HEK293 (cell line): ENCODE results near the gene DPYD.

ENCODE experiments used
- CTCF ChIA-PET: fragments of 350-600 bp; formaldehyde crosslinking; extraction: SDS; loops from one replicate; lab custom pipeline; 2021; ENCODE audit warnings: antibody characterized with exemption; lab: Yijun Ruan, JAX
- POLR2A ChIA-PET: fragments of 300-600 bp; formaldehyde crosslinking; extraction: SDS; loops from one replicate; lab custom pipeline; 2020; ENCODE audit warnings: antibody characterized with exemption, inconsistent platforms; lab: Yijun Ruan, JAX
- H3K27ac ChIP-seq: fragments of 200-500 bp; sonication (Bioruptor generic); 2 replicates; pipeline ENCODE4 v1.5.1; 2014; ENCODE audit warnings: low read depth, low read length, control low read depth, inconsistent platforms; ENCODE audit errors: extremely low read depth
- H3K36me3 ChIP-seq, 2 experiments: fragments of 200-500 bp in 1 of 2; sonication (Bioruptor generic) in 1 of 2; 1 replicate in 1 of 2; 2 replicates in 1 of 2; pipeline ENCODE4 v1.5.1; 2014 to 2017; ENCODE audit warnings: inconsistent platforms in 2 of 2, low read length in 2 of 2; ENCODE audit not compliant: control insufficient read depth in 2 of 2, insufficient read depth in 1 of 2
- H3K4me1 ChIP-seq: fragments of 200-500 bp; sonication (Bioruptor generic); 2 replicates; pipeline ENCODE4 v1.5.1; 2014; ENCODE audit warnings: mild to moderate bottlenecking, low read length, inconsistent platforms; ENCODE audit not compliant: control insufficient read depth, insufficient read depth
- H3K4me3 ChIP-seq: 2 replicates; pipeline ENCODE4 v1.5.1; 2011; ENCODE audit warnings: low read depth, mild to moderate bottlenecking, control low read depth, low read length, moderate library complexity
- H3K9me3 ChIP-seq: fragments of 200-500 bp; sonication (Bioruptor generic); 2 replicates; pipeline ENCODE4 v1.5.1; 2014; ENCODE audit warnings: low read depth, low read length, inconsistent platforms; ENCODE audit not compliant: control insufficient read depth, insufficient read depth
- BCL11A ChIP-seq: fragments of 450-650 bp; formaldehyde crosslinking; IDR thresholded peaks from 2 replicates; pipeline ENCODE4 v1.5.1; 2016; ENCODE audit warnings: low read depth, missing biosample characterization, missing genetic modification characterization
- FEZF1 ChIP-seq: fragments of 450-650 bp; formaldehyde crosslinking; IDR thresholded peaks from 2 replicates; pipeline ENCODE4 v1.5.1; 2016; ENCODE audit warnings: missing biosample characterization, missing genetic modification characterization
- GLI2 ChIP-seq: fragments of 450-650 bp; formaldehyde crosslinking; IDR thresholded peaks from 2 replicates; pipeline ENCODE4; 2017; ENCODE audit warnings: missing biosample characterization, missing genetic modification characterization, low read depth, borderline replicate concordance
- HOXA7 ChIP-seq: sonication (generic); formaldehyde crosslinking; IDR thresholded peaks from 2 replicates; pipeline ENCODE4 v1.8.1; 2022; ENCODE audit warnings: missing genetic modification reagents, borderline replicate concordance
- IKZF3 ChIP-seq: fragments of 450-650 bp; IDR thresholded peaks from 2 replicates; pipeline ENCODE4 v1.5.0; 2018; ENCODE audit warnings: missing biosample characterization, mild to moderate bottlenecking, missing genetic modification characterization, moderate library complexity
- PATZ1 ChIP-seq: fragments of 450-650 bp; formaldehyde crosslinking; IDR thresholded peaks from 2 replicates; pipeline ENCODE4 v1.5.1; 2016; ENCODE audit warnings: missing biosample characterization, missing genetic modification characterization
- SCRT2 ChIP-seq: fragments of 450-650 bp; formaldehyde crosslinking; IDR thresholded peaks from 2 replicates; pipeline ENCODE4 v1.5.1; 2016; ENCODE audit warnings: missing biosample characterization, missing genetic modification characterization
- SETDB1 ChIP-seq: IDR thresholded peaks from one replicate; pipeline ENCODE4 v1.6.1; 2017; ENCODE audit warnings: mild to moderate bottlenecking, low read length, moderate library complexity, mixed read lengths; ENCODE audit not compliant: insufficient read length
- SP2 ChIP-seq: fragments of 450-650 bp; formaldehyde crosslinking; IDR thresholded peaks from 2 replicates; pipeline ENCODE4 v1.5.1; 2016; ENCODE audit warnings: missing biosample characterization, missing genetic modification characterization
- SP3 ChIP-seq: fragments of 450-650 bp; formaldehyde crosslinking; IDR thresholded peaks from 2 replicates; pipeline ENCODE4 v1.5.1; 2016; ENCODE audit warnings: missing biosample characterization, missing genetic modification characterization
- ZBTB20 ChIP-seq: fragments of 450-650 bp; formaldehyde crosslinking; IDR thresholded peaks from 2 replicates; pipeline ENCODE4 v1.5.1; 2016; ENCODE audit warnings: missing biosample characterization, missing genetic modification characterization
- ZFHX2 ChIP-seq: fragments of 450-650 bp; formaldehyde crosslinking; conservative IDR thresholded peaks from 2 replicates; pipeline ENCODE4 v1.5.1; 2016; ENCODE audit warnings: missing biosample characterization, missing genetic modification characterization
- ZNF112 ChIP-seq: fragments of 450-650 bp; formaldehyde crosslinking; IDR thresholded peaks from 2 replicates; pipeline ENCODE4 v1.5.0; 2017; ENCODE audit warnings: missing biosample characterization, missing genetic modification characterization
- ZNF133 ChIP-seq: fragments of 450-650 bp; formaldehyde crosslinking; IDR thresholded peaks from 2 replicates; pipeline ENCODE4 v1.5.1; 2016; ENCODE audit warnings: missing biosample characterization, missing genetic modification characterization
- ZNF175 ChIP-seq: fragments of 450-650 bp; formaldehyde crosslinking; IDR thresholded peaks from 2 replicates; pipeline ENCODE4 v1.5.1; 2016; ENCODE audit warnings: missing biosample characterization, missing genetic modification characterization
- ZNF202 ChIP-seq: fragments of 450-650 bp; formaldehyde crosslinking; IDR thresholded peaks from 2 replicates; pipeline ENCODE4 v1.5.1; 2016; ENCODE audit warnings: missing biosample characterization, missing genetic modification characterization, borderline replicate concordance
- ZNF214 ChIP-seq: fragments of 450-650 bp; formaldehyde crosslinking; IDR thresholded peaks from 2 replicates; pipeline ENCODE4 v1.5.1; 2017; ENCODE audit warnings: missing biosample characterization, mild to moderate bottlenecking, missing genetic modification characterization, borderline replicate concordance
- ZNF248 ChIP-seq: fragments of 450-650 bp; formaldehyde crosslinking; IDR thresholded peaks from 2 replicates; pipeline ENCODE4 v1.5.1; 2017; ENCODE audit warnings: missing biosample characterization, missing genetic modification characterization
- ZNF354C ChIP-seq: fragments of 450-650 bp; formaldehyde crosslinking; IDR thresholded peaks from 2 replicates; pipeline ENCODE4 v1.5.1; 2016; ENCODE audit warnings: missing biosample characterization, missing genetic modification characterization, low read depth, borderline replicate concordance
- ZNF473 ChIP-seq: fragments of 450-650 bp; formaldehyde crosslinking; IDR thresholded peaks from 2 replicates; pipeline ENCODE4 v1.5.1; 2017; ENCODE audit warnings: missing biosample characterization, missing genetic modification characterization
- ZNF514 ChIP-seq: fragments of 450-650 bp; formaldehyde crosslinking; IDR thresholded peaks from 2 replicates; pipeline ENCODE4 v1.5.1; 2016; ENCODE audit warnings: missing biosample characterization, missing genetic modification characterization
- ZNF585B ChIP-seq: fragments of 450-650 bp; formaldehyde crosslinking; IDR thresholded peaks from 2 replicates; pipeline ENCODE4 v1.5.1; 2016; ENCODE audit warnings: missing biosample characterization, missing genetic modification characterization
- ZNF600 ChIP-seq: fragments of 450-650 bp; formaldehyde crosslinking; IDR thresholded peaks from 2 replicates; pipeline ENCODE4 v1.5.1; 2016; ENCODE audit warnings: missing biosample characterization, missing genetic modification characterization
- ZNF629 ChIP-seq: fragments of 450-650 bp; formaldehyde crosslinking; IDR thresholded peaks from 2 replicates; pipeline ENCODE4 v1.5.1; 2017; ENCODE audit warnings: missing biosample characterization, missing genetic modification characterization
- ZNF704 ChIP-seq: fragments of 450-650 bp; formaldehyde crosslinking; IDR thresholded peaks from 2 replicates; pipeline ENCODE4 v1.5.1; 2016; ENCODE audit warnings: missing biosample characterization, missing genetic modification characterization
- ZNF777 ChIP-seq: fragments of 450-650 bp; formaldehyde crosslinking; IDR thresholded peaks from 2 replicates; pipeline ENCODE4 v1.5.1; 2017; ENCODE audit warnings: missing biosample characterization, missing genetic modification characterization, borderline replicate concordance
- ZNF830 ChIP-seq: fragments of 450-650 bp; IDR thresholded peaks from 2 replicates; pipeline ENCODE4 v1.5.0; 2018; ENCODE audit warnings: missing biosample characterization, missing genetic modification characterization, low read depth, mild to moderate bottlenecking, moderate library complexity
- ZNF843 ChIP-seq: fragments of 450-650 bp; formaldehyde crosslinking; IDR thresholded peaks from 2 replicates; pipeline ENCODE4 v1.5.1; 2016; ENCODE audit warnings: missing biosample characterization, missing genetic modification characterization

The DPYD gene

DNA sequence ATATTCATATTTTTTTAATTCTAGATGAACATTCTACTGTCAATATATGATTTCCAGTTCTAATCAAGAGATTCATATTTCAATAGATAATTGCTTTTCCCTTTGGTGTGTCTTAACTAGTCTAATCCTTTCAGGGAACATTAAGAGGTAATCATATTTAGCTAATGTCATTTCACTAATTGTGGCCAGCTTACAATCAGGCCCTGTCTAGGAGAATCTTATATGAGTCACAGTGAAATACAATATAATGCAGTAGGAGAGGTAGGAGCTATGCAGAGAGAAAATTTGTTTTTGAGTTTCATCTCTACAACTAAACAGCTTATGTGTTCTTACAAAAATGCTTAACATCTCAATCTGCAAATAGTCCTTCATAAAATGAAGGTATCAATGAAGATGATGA is 85.9 kb downstream of the DPYD start (continued):
- TF ChIP-seq ZNF585B (tag by site-specific recombination) (no peak), ZNF248 (tag by site-specific recombination) (no peak), ZFHX2 (tag by site-specific recombination) (no peak), IKZF3 (no peak), ZNF514 (no peak), SP2 (no peak), ZNF112 (tag by site-specific recombination) (no peak), FEZF1 (tag by site-specific recombination) (no peak), SP3 (tag by site-specific recombination) (no peak)

DNA sequence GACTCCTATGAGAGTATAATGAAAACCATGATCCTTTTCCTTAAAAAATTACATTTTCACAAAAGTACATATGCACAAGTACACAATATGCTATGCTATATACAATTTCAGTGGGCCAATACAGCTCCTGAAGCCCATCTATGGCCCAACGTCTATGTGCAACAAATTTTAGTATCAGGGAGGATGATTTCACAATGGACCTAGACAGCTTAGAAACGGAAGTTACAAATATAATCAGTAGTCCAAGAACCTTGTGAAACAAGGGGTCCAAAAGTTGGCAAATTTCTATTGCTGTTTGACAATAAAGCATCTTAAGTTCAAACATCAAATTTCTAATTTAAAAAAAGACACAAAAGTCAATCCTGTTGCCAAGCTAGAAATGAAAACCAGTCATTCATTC is 87.0 kb downstream of the DPYD start:
- ChIA-PET POLR2A (no interaction called here), CTCF (interaction anchor here (0.6 kb wide), 2 partner anchors 130 to 143 kb away, joined by 3 read pairs; no protein-coding TSS in a partner anchor)
- no peak overlapping the region for H3K27ac ChIP-seq
- H3K36me3 ChIP-seq = no peaks in the 10 kb centered on the region
- no peak for TF ChIP-seq ZNF214 (tag by site-specific recombination)
- TF ChIP-seq ZNF202 = no peak
- no peak for TF ChIP-seq ZNF473
- TF ChIP-seq ZNF585B (tag by site-specific recombination) = no peak
- no peak for TF ChIP-seq ZNF777 (tag by site-specific recombination)
- no peak for TF ChIP-seq ZNF133 (tag by site-specific recombination)
- no peak for TF ChIP-seq ZNF830
- no peak for TF ChIP-seq ZNF175 (tag by site-specific recombination)
- no peak for TF ChIP-seq ZNF600
- no peak for TF ChIP-seq HOXA7 (CRISPR knock-in tag)
- no peak for TF ChIP-seq ZNF629 (tag by site-specific recombination)
- no peak for TF ChIP-seq SCRT2
- TF ChIP-seq ZBTB20 (tag by site-specific recombination) = no peak
- no peak for TF ChIP-seq ZNF843 (tag by site-specific recombination)
- no peak for TF ChIP-seq PATZ1
- TF ChIP-seq SETDB1 = no peak
- no peak for TF ChIP-seq GLI2 (tag by site-specific recombination)
- TF ChIP-seq, all 188 proteins: peak for 0
- H3K4me3 ChIP-seq = no peak overlapping the region
- peaks cover 7% of the 10 kb centered on the region; the same call in 1 of the 2 replicates for H3K4me1 ChIP-seq
- no peaks in the 10 kb centered on the region for H3K9me3 ChIP-seq

GRCh38 chr1:97832481-97832880 is 88.4 kb downstream of the DPYD start:
- POLR2A ChIA-PET = no interaction called here
- Histone ChIP-seq H3K4me3 (no peak overlapping the region), H3K9me3 (no peaks in the 10 kb centered on the region), H3K4me1 (peaks cover 10% of the 10 kb centered on the region; the same call in 1 of the 2 replicates), H3K36me3 (no peaks in the 10 kb centered on the region), H3K27ac (no peak overlapping the region)
- CTCF ChIA-PET = interaction anchor here (1.0 kb wide), 1 partner anchor 9 kb away, joined by 3 read pairs; no protein-coding TSS in a partner anchor
- no peak for TF ChIP-seq ZNF704 (tag by site-specific recombination)
- no peak for TF ChIP-seq BCL11A
- no peak for TF ChIP-seq ZFHX2 (tag by site-specific recombination)
- TF ChIP-seq ZNF354C (tag by site-specific recombination) = no peak
